ENCODE results near the gene MVB12B.

DNA sequence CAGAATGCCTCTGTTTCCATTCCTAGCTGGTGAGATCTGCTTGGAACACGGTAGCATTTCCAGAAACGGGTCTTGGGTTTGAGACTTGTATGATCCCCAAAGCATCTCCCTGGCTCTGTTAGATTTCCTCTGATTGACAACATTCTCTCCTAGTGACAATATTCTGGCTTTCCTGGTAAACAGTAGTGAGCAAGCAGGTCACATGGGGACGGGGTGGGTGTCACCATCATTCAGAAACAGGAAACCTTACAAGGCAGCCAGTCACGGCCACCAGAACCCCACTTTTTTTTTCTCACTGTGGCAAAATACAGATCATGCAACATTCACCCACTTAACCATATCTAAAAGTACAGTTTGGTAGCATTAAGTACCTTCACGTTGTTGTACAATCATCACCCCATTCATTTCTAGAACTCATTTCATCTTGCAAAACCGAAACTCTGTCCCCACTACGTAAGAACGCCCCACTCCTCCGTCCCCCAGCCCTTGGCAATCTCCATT lies 197.0 kb downstream of the MVB12B start:
- TF ChIP-seq GATA3 (IDR thresholded peaks at IDR 0.05; ENCODE audit: low read depth, low read length) (no peak), GATA2 (IDR thresholded peaks at IDR 0.05; ENCODE audit: low read depth, low read length) (no peak)
